Thyroid gland (tissue), 4 donors: ENCODE data around the gene PITRM1.

ENCODE experiments used
- CTCF ChIP-seq, 6 experiments: fragments of 200-600 bp in 3 of 6; fragments of 450-650 bp in 3 of 6; sonication (generic) in 3 of 6; IDR thresholded peaks; one replicate each; pipeline ENCODE4 v1.5.1; 2016 to 2019; ENCODE audit warnings: antibody characterized with exemption in 6 of 6, mild to moderate bottlenecking in 2 of 6, inconsistent platforms in 1 of 6, moderate library complexity in 1 of 6
- POLR2A ChIP-seq, 2 donors: fragments of 450-650 bp; IDR thresholded peaks; one replicate each; pipeline ENCODE4 v1.6.1; 2017; ENCODE audit warnings: antibody characterized with exemption in 2 of 2, mild to moderate bottlenecking in 2 of 2, moderate library complexity in 1 of 2

GRCh38 chr10:3217853-3218252 is 45.3 kb upstream of the PITRM1 start:
- TF ChIP-seq CTCF (IDR thresholded peaks at IDR 0.05): no peak
- TF ChIP-seq POLR2A (IDR thresholded peaks at IDR 0.05): no peak
